BLaER1 (cell line): ENCODE data around the gene DMBX1.

ENCODE experiments used
- H3K27ac ChIP-seq: shearing (Covaris generic); formaldehyde crosslinking; 2 replicates; pipeline ENCODE4 v1.8.1; 2022
- H3K27me3 ChIP-seq: shearing (Covaris generic); formaldehyde crosslinking; 2 replicates; pipeline ENCODE4 v1.8.1; 2022
- H3K36me3 ChIP-seq: shearing (Covaris generic); formaldehyde crosslinking; 2 replicates; pipeline ENCODE4 v1.8.1; 2022
- H3K4me1 ChIP-seq: shearing (Covaris generic); formaldehyde crosslinking; 2 replicates; pipeline ENCODE4 v1.8.1; 2022
- H3K4me2 ChIP-seq: shearing (Covaris generic); formaldehyde crosslinking; 2 replicates; pipeline ENCODE4 v1.8.1; 2022
- H3K4me3 ChIP-seq: shearing (Covaris generic); formaldehyde crosslinking; 2 replicates; pipeline ENCODE4 v1.8.1; 2022
- H3K9ac ChIP-seq: shearing (Covaris generic); formaldehyde crosslinking; 2 replicates; pipeline ENCODE4 v1.8.1; 2022
- H3K9me3 ChIP-seq: shearing (Covaris generic); formaldehyde crosslinking; 2 replicates; pipeline ENCODE4 v1.8.1; 2022
- H4K20me1 ChIP-seq: shearing (Covaris generic); formaldehyde crosslinking; 2 replicates; pipeline ENCODE4 v1.8.1; 2022
- Cebpa-rat ChIP-seq: shearing (Covaris generic); IDR thresholded peaks from 2 replicates; pipeline ENCODE4 v1.8.1; 2022

The DMBX1 gene

GRCh38 chr1:46512792-46513190 is 23.2 kb downstream of the DMBX1 start:
- H3K4me1 ChIP-seq = no peaks in the 10 kb centered on the region
- no peak overlapping the region for H3K4me3 ChIP-seq
- H3K9ac ChIP-seq = no peak overlapping the region
- no peak overlapping the region for H3K27ac ChIP-seq
- peaks cover 4% of the 10 kb centered on the region; the same call in 1 of the 2 replicates for H3K27me3 ChIP-seq
- no peaks in the 10 kb centered on the region for H3K36me3 ChIP-seq
- no peak overlapping the region for H3K4me2 ChIP-seq
- no peak for TF ChIP-seq Cebpa-rat
- H4K20me1 ChIP-seq = no peaks in the 10 kb centered on the region
- H3K9me3 ChIP-seq = no peaks in the 10 kb centered on the region

GRCh38 chr1:46513536-46513935 is 23.9 kb downstream of the DMBX1 start:
- H3K27me3 ChIP-seq = peaks cover 4% of the 10 kb centered on the region; the same call in 1 of the 2 replicates
- H3K9ac ChIP-seq = no peak overlapping the region
- H4K20me1 ChIP-seq = no peaks in the 10 kb centered on the region

GRCh38 chr1:46515576-46515975 is 25.9 kb downstream of the DMBX1 start:
- no peaks in the 10 kb centered on the region for H3K36me3 ChIP-seq
- H4K20me1 ChIP-seq = no peaks in the 10 kb centered on the region
- no peak for TF ChIP-seq Cebpa-rat
- H3K4me3 ChIP-seq = no peak overlapping the region
- no peak overlapping the region for H3K9ac ChIP-seq
- no peak overlapping the region for H3K27ac ChIP-seq
- H3K4me2 ChIP-seq = no peak overlapping the region
- H3K27me3 ChIP-seq = peaks cover 4% of the 10 kb centered on the region; the same call in 1 of the 2 replicates
- H3K4me1 ChIP-seq = no peaks in the 10 kb centered on the region
- no peaks in the 10 kb centered on the region for H3K9me3 ChIP-seq

More at GRCh38 chr1:46513536-46513935, 23.9 kb downstream of the DMBX1 start:
- H3K4me2 ChIP-seq = no peak overlapping the region
- H3K27ac ChIP-seq = no peak overlapping the region
- H3K4me1 ChIP-seq = no peaks in the 10 kb centered on the region
- H3K36me3 ChIP-seq = no peaks in the 10 kb centered on the region
- no peak for TF ChIP-seq Cebpa-rat
- H3K4me3 ChIP-seq = no peak overlapping the region
- H3K9me3 ChIP-seq = no peaks in the 10 kb centered on the region

- Histone ChIP-seq H3K27me3 (peaks cover 4% of the 10 kb centered on the region; the same call in 1 of the 2 replicates), H3K9ac (no peak overlapping the region), H3K27ac (no peak overlapping the region), H4K20me1 (no peaks in the 10 kb centered on the region), H3K9me3 (no peaks in the 10 kb centered on the region), H3K36me3 (no peaks in the 10 kb centered on the region), H3K4me1 (no peaks in the 10 kb centered on the region), H3K4me3 (no peak overlapping the region), H3K4me2 (no peak overlapping the region)
- TF ChIP-seq Cebpa-rat = no peak
These were observed 26.7 kb downstream of the DMBX1 start for GRCh38 chr1:46516200-46516950.

- H3K4me2 ChIP-seq = no peak overlapping the region
- H3K36me3 ChIP-seq = no peaks in the 10 kb centered on the region
- TF ChIP-seq Cebpa-rat = no peak
- H3K27me3 ChIP-seq = peaks cover 4% of the 10 kb centered on the region; the same call in 1 of the 2 replicates
- no peaks in the 10 kb centered on the region for H4K20me1 ChIP-seq
- H3K4me3 ChIP-seq = no peak overlapping the region
- no peak overlapping the region for H3K27ac ChIP-seq
- no peaks in the 10 kb centered on the region for H3K4me1 ChIP-seq
- no peak overlapping the region for H3K9ac ChIP-seq
- H3K9me3 ChIP-seq = no peaks in the 10 kb centered on the region
These were observed 27.5 kb downstream of the DMBX1 start for GRCh38 chr1:46517010-46517600.

- Histone ChIP-seq H3K4me1 (no peaks in the 10 kb centered on the region), H3K4me3 (no peak overlapping the region), H3K36me3 (no peaks in the 10 kb centered on the region), H4K20me1 (no peaks in the 10 kb centered on the region), H3K9me3 (no peaks in the 10 kb centered on the region), H3K4me2 (no peak overlapping the region), H3K27me3 (peaks cover 4% of the 10 kb centered on the region; the same call in 1 of the 2 replicates), H3K27ac (no peak overlapping the region), H3K9ac (no peak overlapping the region)
- no peak for TF ChIP-seq Cebpa-rat
These were observed 28.4 kb downstream of the DMBX1 start for GRCh38 chr1:46517932-46518498.

- Histone ChIP-seq H3K27me3 (peaks cover 4% of the 10 kb centered on the region; the same call in 1 of the 2 replicates), H3K4me2 (no peak overlapping the region), H3K9ac (no peak overlapping the region), H3K4me1 (no peaks in the 10 kb centered on the region), H4K20me1 (no peaks in the 10 kb centered on the region), H3K4me3 (no peak overlapping the region), H3K9me3 (no peaks in the 10 kb centered on the region), H3K27ac (no peak overlapping the region), H3K36me3 (no peaks in the 10 kb centered on the region)
- no peak for TF ChIP-seq Cebpa-rat
These were observed 29.6 kb downstream of the DMBX1 start for GRCh38 chr1:46519209-46519608.

GRCh38 chr1:46520063-46520911 is 30.7 kb downstream of the DMBX1 start:
- Histone ChIP-seq H3K9me3 (no peaks in the 10 kb centered on the region), H3K36me3 (no peaks in the 10 kb centered on the region), H4K20me1 (0 out of 2 replicates have a peak, but pooled peaks cover under 1% of the 10 kb centered on the region), H3K9ac (no peak overlapping the region), H3K27me3 (peaks cover 9% of the 10 kb centered on the region), H3K4me2 (no peak overlapping the region), H3K4me3 (no peak overlapping the region), H3K27ac (no peak overlapping the region), H3K4me1 (no peaks in the 10 kb centered on the region)
- TF ChIP-seq Cebpa-rat = no peak

GRCh38 chr1:46521414-46521813 is 31.8 kb downstream of the DMBX1 start:
- Histone ChIP-seq H3K4me3 (no peak overlapping the region), H3K36me3 (no peaks in the 10 kb centered on the region), H3K27ac (no peak overlapping the region), H3K4me1 (no peaks in the 10 kb centered on the region), H3K27me3 (peaks cover 21% of the 10 kb centered on the region), H3K9me3 (no peaks in the 10 kb centered on the region), H3K9ac (no peak overlapping the region), H4K20me1 (peaks cover 8% of the 10 kb centered on the region; the same call in 1 of the 2 replicates), H3K4me2 (no peak overlapping the region)
- no peak for TF ChIP-seq Cebpa-rat
